SK-N-SH (cell line): Measurements from ENCODE around the gene FMN2.

Source experiments
- CTCF ChIP-seq: fragments of 200-600 bp; sonication (generic); IDR thresholded peaks from 2 replicates; pipeline ENCODE4 v1.6.1; 2017; ENCODE audit warnings: antibody characterized with exemption, mild to moderate bottlenecking, moderate library complexity
- SIN3A ChIP-seq: IDR thresholded peaks from 2 replicates; pipeline ENCODE4 v1.6.1; 2012; ENCODE audit warnings: low read depth, mild to moderate bottlenecking, low read length, moderate library complexity, borderline replicate concordance

GRCh38 chr1:240294566-240294965, 202.9 kb downstream of the FMN2 start:
- TF ChIP-seq CTCF (no peak), SIN3A (no peak)
